ENCODE measurements around the gene LELP1. TPM values are rescaled to one million over a fixed set of nuclear protein-coding genes. Genes with fewer than 3 reads are reported as not detected.

The LELP1 gene
- total and polyA plus RNA-seq, 9 of the 15 experiments (the other 6 are each of a cell fraction or from before 2014, with no cell fraction given), result not detected

- TF ChIP-seq, protein P1, sequence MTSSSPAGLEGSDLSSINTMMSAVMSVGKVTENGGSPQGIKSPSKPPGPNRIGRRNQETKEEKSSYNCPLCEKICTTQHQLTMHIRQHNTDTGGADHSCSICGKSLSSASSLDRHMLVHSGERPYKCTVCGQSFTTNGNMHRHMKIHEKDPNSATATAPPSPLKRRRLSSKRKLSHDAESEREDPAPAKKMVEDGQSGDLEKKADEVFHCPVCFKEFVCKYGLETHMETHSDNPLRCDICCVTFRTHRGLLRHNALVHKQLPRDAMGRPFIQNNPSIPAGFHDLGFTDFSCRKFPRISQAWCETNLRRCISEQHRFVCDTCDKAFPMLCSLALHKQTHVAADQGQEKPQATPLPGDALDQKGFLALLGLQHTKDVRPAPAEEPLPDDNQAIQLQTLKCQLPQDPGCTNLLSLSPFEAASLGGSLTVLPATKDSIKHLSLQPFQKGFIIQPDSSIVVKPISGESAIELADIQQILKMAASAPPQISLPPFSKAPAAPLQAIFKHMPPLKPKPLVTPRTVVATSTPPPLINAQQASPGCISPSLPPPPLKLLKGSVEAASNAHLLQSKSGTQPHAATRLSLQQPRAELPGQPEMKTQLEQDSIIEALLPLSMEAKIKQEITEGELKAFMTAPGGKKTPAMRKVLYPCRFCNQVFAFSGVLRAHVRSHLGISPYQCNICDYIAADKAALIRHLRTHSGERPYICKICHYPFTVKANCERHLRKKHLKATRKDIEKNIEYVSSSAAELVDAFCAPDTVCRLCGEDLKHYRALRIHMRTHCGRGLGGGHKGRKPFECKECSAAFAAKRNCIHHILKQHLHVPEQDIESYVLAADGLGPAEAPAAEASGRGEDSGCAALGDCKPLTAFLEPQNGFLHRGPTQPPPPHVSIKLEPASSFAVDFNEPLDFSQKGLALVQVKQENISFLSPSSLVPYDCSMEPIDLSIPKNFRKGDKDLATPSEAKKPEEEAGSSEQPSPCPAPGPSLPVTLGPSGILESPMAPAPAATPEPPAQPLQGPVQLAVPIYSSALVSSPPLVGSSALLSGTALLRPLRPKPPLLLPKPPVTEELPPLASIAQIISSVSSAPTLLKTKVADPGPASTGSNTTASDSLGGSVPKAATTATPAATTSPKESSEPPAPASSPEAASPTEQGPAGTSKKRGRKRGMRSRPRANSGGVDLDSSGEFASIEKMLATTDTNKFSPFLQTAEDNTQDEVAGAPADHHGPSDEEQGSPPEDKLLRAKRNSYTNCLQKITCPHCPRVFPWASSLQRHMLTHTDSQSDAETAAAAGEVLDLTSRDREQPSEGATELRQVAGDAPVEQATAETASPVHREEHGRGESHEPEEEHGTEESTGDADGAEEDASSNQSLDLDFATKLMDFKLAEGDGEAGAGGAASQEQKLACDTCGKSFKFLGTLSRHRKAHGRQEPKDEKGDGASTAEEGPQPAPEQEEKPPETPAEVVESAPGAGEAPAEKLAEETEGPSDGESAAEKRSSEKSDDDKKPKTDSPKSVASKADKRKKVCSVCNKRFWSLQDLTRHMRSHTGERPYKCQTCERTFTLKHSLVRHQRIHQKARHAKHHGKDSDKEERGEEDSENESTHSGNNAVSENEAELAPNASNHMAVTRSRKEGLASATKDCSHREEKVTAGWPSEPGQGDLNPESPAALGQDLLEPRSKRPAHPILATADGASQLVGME (CRISPR knock-in tag; IDR thresholded peaks at IDR 0.05), result no peak
- TF ChIP-seq, protein P2, sequence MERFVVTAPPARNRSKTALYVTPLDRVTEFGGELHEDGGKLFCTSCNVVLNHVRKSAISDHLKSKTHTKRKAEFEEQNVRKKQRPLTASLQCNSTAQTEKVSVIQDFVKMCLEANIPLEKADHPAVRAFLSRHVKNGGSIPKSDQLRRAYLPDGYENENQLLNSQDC (CRISPR knock-in tag; IDR thresholded peaks at IDR 0.05), result no peak
- TF ChIP-seq NEUROD1 (IDR thresholded peaks at IDR 0.05; ENCODE audit: borderline replicate concordance, low read depth, low read length, partially characterized antibody) (no peak), MAZ (CRISPR knock-in tag; conservative IDR thresholded peaks at IDR 0.05 in 1 of 2, IDR thresholded peaks at IDR 0.05 in 1 of 2) (no peak), FOSL1 (tag; conservative IDR thresholded peaks at IDR 0.05) (no peak), NFIC (IDR thresholded peaks at IDR 0.05) (no peak)
- TF ChIP-seq, protein P3, sequence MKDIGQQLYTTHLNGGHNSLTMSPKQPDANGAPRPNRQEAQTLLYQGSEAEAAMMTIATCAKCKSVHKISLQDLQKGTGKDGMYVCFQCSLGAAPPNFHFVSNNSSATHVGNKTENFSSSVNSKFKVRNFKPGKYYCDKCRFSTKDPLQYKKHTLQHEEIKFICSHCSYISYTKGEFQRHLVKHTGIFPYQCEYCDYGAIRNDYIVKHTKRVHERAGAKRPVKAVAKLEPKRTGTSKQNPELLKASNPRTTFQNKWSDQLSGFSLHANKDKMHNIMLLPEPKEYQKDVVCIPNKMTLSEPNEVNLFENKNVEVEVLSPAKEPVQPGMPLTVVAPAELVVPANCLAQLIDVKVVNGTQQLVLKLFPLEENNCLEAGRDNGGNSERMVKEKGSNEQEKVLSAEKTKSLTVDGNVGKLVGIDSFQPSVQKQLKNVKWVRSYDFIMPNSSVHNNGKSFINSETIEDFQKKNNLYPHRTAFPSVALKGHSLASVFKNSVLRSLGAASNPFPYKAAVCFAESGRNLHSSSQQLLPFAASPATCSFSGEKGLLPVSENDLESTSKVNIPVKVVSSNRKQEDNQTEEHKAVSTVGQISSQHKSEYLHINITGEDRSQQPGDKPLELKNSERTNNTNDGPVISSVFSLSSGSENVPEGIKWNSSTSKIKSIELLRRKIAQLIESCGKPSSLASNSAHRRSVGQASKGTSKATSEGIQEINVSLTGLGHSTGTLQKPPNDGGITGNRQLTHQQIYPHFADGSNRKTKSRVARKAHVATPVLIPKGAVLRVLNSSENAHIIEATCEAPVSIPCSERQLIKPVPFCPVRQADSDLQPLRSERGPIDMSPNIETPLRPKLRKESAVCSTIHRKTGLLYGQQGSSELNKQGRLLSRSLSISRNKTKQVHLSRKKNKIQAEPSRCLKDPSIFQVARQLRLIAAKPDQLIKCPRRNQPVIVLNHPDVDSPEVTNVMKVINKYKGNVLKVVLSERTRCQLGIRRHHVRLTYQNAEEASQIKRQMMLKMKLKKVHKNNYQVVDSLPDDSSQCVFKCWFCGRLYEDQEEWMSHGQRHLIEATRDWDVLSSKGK (CRISPR knock-in tag; IDR thresholded peaks at IDR 0.05), result no peak
Observed at GRCh38 chr1:153253693-153254092, 50.5 kb downstream of the LELP1 start (continued).

Other genes starting within 250 kb of the LELP1 start
Only the 7 nearest of the 18 such genes appear.
- not detected in 2 replicates for gene SPRR2B, start 131.8 kb upstream of the LELP1 start, total RNA-seq (2014; rRNA removed)
- not detected in 2 replicates for gene SPRR2B, start 131.8 kb upstream of the LELP1 start, total RNA-seq (2014; rRNA removed; fragmentation: Illumina TruSeq; extraction: Trizol)
- gene SPRR2B, start 131.8 kb upstream of the LELP1 start, total RNA-seq (2015; rRNA removed; fragmentation: Illumina TruSeq; extraction: Trizol), result not detected in 2 replicates
- not detected in 2 replicates for gene SPRR2B, start 131.8 kb upstream of the LELP1 start, total RNA-seq (2021)
- not detected in 2 replicates for gene SPRR2B, start 131.8 kb upstream of the LELP1 start, polyA plus RNA-seq (2011; rRNA removed)
- gene SPRR2B, start 131.8 kb upstream of the LELP1 start, polyA plus RNA-seq (2014; fragmentation: Illumina TruSeq; extraction: Trizol), result not detected in 2 replicates
- gene SPRR2B, start 131.8 kb upstream of the LELP1 start, polyA plus RNA-seq (2014; fragmentation: Nextera tagmentation; extraction: Ambion mirVana), result not detected
- gene SPRR2B, start 131.8 kb upstream of the LELP1 start, polyA plus RNA-seq (2014; rRNA removed), result not detected in 2 replicates
- not detected in 2 replicates for gene SPRR2E, start 108.9 kb upstream of the LELP1 start, total RNA-seq (2014; rRNA removed)
- gene SPRR2E, start 108.9 kb upstream of the LELP1 start, total RNA-seq (2014; rRNA removed; fragmentation: Illumina TruSeq; extraction: Trizol), result not detected in 2 replicates
- gene SPRR2E, start 108.9 kb upstream of the LELP1 start, total RNA-seq (2015; rRNA removed; fragmentation: Illumina TruSeq; extraction: Trizol), result not detected in 2 replicates
- not detected in 2 replicates for gene SPRR2E, start 108.9 kb upstream of the LELP1 start, total RNA-seq (2021)
- not detected in 2 replicates for gene SPRR2E, start 108.9 kb upstream of the LELP1 start, polyA plus RNA-seq (2011; rRNA removed)
- gene SPRR2E, start 108.9 kb upstream of the LELP1 start, polyA plus RNA-seq (2014; fragmentation: Illumina TruSeq; extraction: Trizol), result not detected in 2 replicates
- gene SPRR2E, start 108.9 kb upstream of the LELP1 start, polyA plus RNA-seq (2014; fragmentation: Nextera tagmentation; extraction: Ambion mirVana), result not detected
- gene SPRR2E, start 108.9 kb upstream of the LELP1 start, polyA plus RNA-seq (2014; rRNA removed), result not detected in 2 replicates
- 0.33 TPM in 1 of 2 replicates, not detected in the other for gene SPRR2F, start 89.9 kb upstream of the LELP1 start, total RNA-seq (2014; rRNA removed)
- gene SPRR2F, start 89.9 kb upstream of the LELP1 start, total RNA-seq (2014; rRNA removed; fragmentation: Illumina TruSeq; extraction: Trizol), result 0.22 and 0.41 TPM in 2 replicates
- not detected in 2 replicates for gene SPRR2F, start 89.9 kb upstream of the LELP1 start, total RNA-seq (2015; rRNA removed; fragmentation: Illumina TruSeq; extraction: Trizol)
- 0.76 TPM in 1 of 2 replicates, not detected in the other for gene SPRR2F, start 89.9 kb upstream of the LELP1 start, total RNA-seq (2021)
- not detected in 2 replicates for gene SPRR2F, start 89.9 kb upstream of the LELP1 start, polyA plus RNA-seq (2011; rRNA removed)
- 0.29 and 0.39 TPM in 2 replicates for gene SPRR2F, start 89.9 kb upstream of the LELP1 start, polyA plus RNA-seq (2014; fragmentation: Illumina TruSeq; extraction: Trizol)
- 1 to 10 TPM; 1.9 to 2.0 TPM for gene SPRR2F, start 89.9 kb upstream of the LELP1 start, polyA plus RNA-seq (2014; fragmentation: Nextera tagmentation; extraction: Ambion mirVana)
- 0.35 and 0.41 TPM in 2 replicates for gene SPRR2F, start 89.9 kb upstream of the LELP1 start, polyA plus RNA-seq (2014; rRNA removed)
- gene SPRR2G, start 52.5 kb upstream of the LELP1 start, total RNA-seq (2014; rRNA removed), result not detected in 2 replicates
- not detected in 2 replicates for gene SPRR2G, start 52.5 kb upstream of the LELP1 start, total RNA-seq (2014; rRNA removed; fragmentation: Illumina TruSeq; extraction: Trizol)
- not detected in 2 replicates for gene SPRR2G, start 52.5 kb upstream of the LELP1 start, total RNA-seq (2015; rRNA removed; fragmentation: Illumina TruSeq; extraction: Trizol)
- gene SPRR2G, start 52.5 kb upstream of the LELP1 start, total RNA-seq (2021), result not detected in 2 replicates
- gene SPRR2G, start 52.5 kb upstream of the LELP1 start, polyA plus RNA-seq (2011; rRNA removed), result not detected in 2 replicates
- not detected in 2 replicates for gene SPRR2G, start 52.5 kb upstream of the LELP1 start, polyA plus RNA-seq (2014; fragmentation: Illumina TruSeq; extraction: Trizol)
- not detected for gene SPRR2G, start 52.5 kb upstream of the LELP1 start, polyA plus RNA-seq (2014; fragmentation: Nextera tagmentation; extraction: Ambion mirVana)
- gene SPRR2G, start 52.5 kb upstream of the LELP1 start, polyA plus RNA-seq (2014; rRNA removed), result not detected in 2 replicates
- gene PRR9, start 14.2 kb downstream of the LELP1 start, total RNA-seq (2014; rRNA removed), result 0.23 TPM in 1 of 2 replicates, not detected in the other
- gene PRR9, start 14.2 kb downstream of the LELP1 start, total RNA-seq (2014; rRNA removed; fragmentation: Illumina TruSeq; extraction: Trizol), result 0.15 and 0.38 TPM in 2 replicates
- 1.4 and 1.6 TPM in 2 replicates for gene PRR9, start 14.2 kb downstream of the LELP1 start, total RNA-seq (2015; rRNA removed; fragmentation: Illumina TruSeq; extraction: Trizol)
- gene PRR9, start 14.2 kb downstream of the LELP1 start, total RNA-seq (2021), result 0.20 TPM in 1 of 2 replicates, not detected in the other
- 0.14 TPM in 1 of 2 replicates, not detected in the other for gene PRR9, start 14.2 kb downstream of the LELP1 start, polyA plus RNA-seq (2011; rRNA removed)
- gene PRR9, start 14.2 kb downstream of the LELP1 start, polyA plus RNA-seq (2014; fragmentation: Illumina TruSeq; extraction: Trizol), result 0.22 TPM in 1 of 2 replicates, not detected in the other
- 1 to 10 TPM in 1 of 2 experiments, under 1 TPM in 1; 0.59 to 1.1 TPM for gene PRR9, start 14.2 kb downstream of the LELP1 start, polyA plus RNA-seq (2014; fragmentation: Nextera tagmentation; extraction: Ambion mirVana)
- 0.25 TPM in 1 of 2 replicates, not detected in the other for gene PRR9, start 14.2 kb downstream of the LELP1 start, polyA plus RNA-seq (2014; rRNA removed)
- not detected in 2 replicates for gene LORICRIN, start 56.3 kb downstream of the LELP1 start, total RNA-seq (2014; rRNA removed)
- not detected in 2 replicates for gene LORICRIN, start 56.3 kb downstream of the LELP1 start, total RNA-seq (2014; rRNA removed; fragmentation: Illumina TruSeq; extraction: Trizol)
- not detected in 2 replicates for gene LORICRIN, start 56.3 kb downstream of the LELP1 start, total RNA-seq (2015; rRNA removed; fragmentation: Illumina TruSeq; extraction: Trizol)
- gene LORICRIN, start 56.3 kb downstream of the LELP1 start, total RNA-seq (2021), result not detected in 2 replicates
- gene LORICRIN, start 56.3 kb downstream of the LELP1 start, polyA plus RNA-seq (2011; rRNA removed), result not detected in 2 replicates
- not detected in 2 replicates for gene LORICRIN, start 56.3 kb downstream of the LELP1 start, polyA plus RNA-seq (2014; fragmentation: Illumina TruSeq; extraction: Trizol)
- gene LORICRIN, start 56.3 kb downstream of the LELP1 start, polyA plus RNA-seq (2014; fragmentation: Nextera tagmentation; extraction: Ambion mirVana), result not detected
- gene LORICRIN, start 56.3 kb downstream of the LELP1 start, polyA plus RNA-seq (2014; rRNA removed), result not detected in 2 replicates
- gene PGLYRP3, start 109.5 kb downstream of the LELP1 start, total RNA-seq (2014; rRNA removed), result not detected in 2 replicates
- not detected in 2 replicates for gene PGLYRP3, start 109.5 kb downstream of the LELP1 start, total RNA-seq (2014; rRNA removed; fragmentation: Illumina TruSeq; extraction: Trizol)
- not detected in 2 replicates for gene PGLYRP3, start 109.5 kb downstream of the LELP1 start, total RNA-seq (2015; rRNA removed; fragmentation: Illumina TruSeq; extraction: Trizol)
- not detected in 2 replicates for gene PGLYRP3, start 109.5 kb downstream of the LELP1 start, total RNA-seq (2021)
- gene PGLYRP3, start 109.5 kb downstream of the LELP1 start, polyA plus RNA-seq (2011; rRNA removed), result not detected in 2 replicates
- gene PGLYRP3, start 109.5 kb downstream of the LELP1 start, polyA plus RNA-seq (2014; fragmentation: Illumina TruSeq; extraction: Trizol), result not detected in 2 replicates
- not detected for gene PGLYRP3, start 109.5 kb downstream of the LELP1 start, polyA plus RNA-seq (2014; fragmentation: Nextera tagmentation; extraction: Ambion mirVana)
- gene PGLYRP3, start 109.5 kb downstream of the LELP1 start, polyA plus RNA-seq (2014; rRNA removed), result not detected in 2 replicates